SU-DHL-6 (cell line): ENCODE data around the gene CGB3.
"Not testable (repeated sequence)": the region's sequence is repeated elsewhere in the genome, so short reads cannot be mapped to it uniquely, and the experiment has no call there.

Experiments used
- H2AFZ ChIP-seq: fragments of 200-600 bp; sonication (generic); 2 replicates; pipeline ENCODE4 v1.6.1; 2014; ENCODE audit warnings: low read depth, mild to moderate bottlenecking, moderate library complexity, mixed read lengths, antibody characterized with exemption, low read length; ENCODE audit not compliant: severe bottlenecking
- H3F3A ChIP-seq: fragments of 200-600 bp; shearing (Covaris generic); 2 replicates; pipeline ENCODE4 v1.6.0; 2016; ENCODE audit warnings: antibody characterized with exemption, mild to moderate bottlenecking; ENCODE audit not compliant: insufficient read depth
- H3K27ac ChIP-seq: fragments of 200-600 bp; sonication (generic); 2 replicates; pipeline ENCODE4 v1.5.1; 2016; ENCODE audit warnings: low read depth, mild to moderate bottlenecking, low read length, moderate library complexity, mixed read lengths
- H3K27me3 ChIP-seq: fragments of 200-600 bp; sonication (generic), shearing (Covaris generic); 2 replicates; pipeline ENCODE4 v1.6.0; 2014; ENCODE audit warnings: mild to moderate bottlenecking, low read length
- H3K36me3 ChIP-seq: fragments of 200-600 bp; sonication (generic); 2 replicates; pipeline ENCODE4 v1.6.1; 2014; ENCODE audit warnings: mild to moderate bottlenecking, low read length, mixed read lengths
- H3K4me2 ChIP-seq: fragments of 300-600, 200-600 bp; shearing (Covaris generic), sonication (generic); 2 replicates; pipeline ENCODE4 v1.6.0; 2014; ENCODE audit warnings: low read length, low read depth, mild to moderate bottlenecking; ENCODE audit not compliant: poor library complexity, severe bottlenecking
- H3K4me3 ChIP-seq: fragments of 200-600 bp; sonication (generic); 2 replicates; pipeline ENCODE4 v1.5.1; 2014; ENCODE audit warnings: antibody characterized with exemption, low read length, mild to moderate bottlenecking, mixed read lengths; ENCODE audit not compliant: insufficient read depth, poor library complexity, severe bottlenecking
- H3K79me2 ChIP-seq: fragments of 200-600 bp; sonication (generic); 2 replicates; pipeline ENCODE4 v1.6.1; 2014; ENCODE audit warnings: mild to moderate bottlenecking, low read length, moderate library complexity; ENCODE audit not compliant: insufficient read depth
- H3K9ac ChIP-seq: fragments of 200-600 bp; sonication (generic); 2 replicates; pipeline ENCODE4 v1.7.0; 2014; ENCODE audit warnings: mild to moderate bottlenecking, low read length
- H3K9me2 ChIP-seq: fragments of 200-600 bp; sonication (generic); replicated peaks from 2 replicates; pipeline ENCODE4 v1.6.1; 2014; ENCODE audit warnings: low read length; ENCODE audit not compliant: insufficient read depth
- H3K9me3 ChIP-seq: fragments of 200-600 bp; sonication (generic); 2 replicates; pipeline ENCODE4 v1.6.1; 2014; ENCODE audit warnings: low read length, mixed read lengths; ENCODE audit not compliant: insufficient read depth
- H4K20me1 ChIP-seq: fragments of 200-600 bp; sonication (generic); 2 replicates; pipeline ENCODE4 v1.6.1; 2014; ENCODE audit warnings: low read depth, mild to moderate bottlenecking, antibody characterized with exemption, low read length, moderate library complexity, mixed read lengths
- CTCF ChIP-seq: fragments of 200-600 bp; sonication (generic); IDR thresholded peaks from one replicate; pipeline ENCODE4 v1.5.1; 2017; ENCODE audit warnings: antibody characterized with exemption, mild to moderate bottlenecking, low read length, moderate library complexity; ENCODE audit not compliant: insufficient read depth, poor library complexity, severe bottlenecking
- EZH2phosphoT487 ChIP-seq: fragments of 200-600 bp; sonication (generic), shearing (Covaris generic); conservative IDR thresholded peaks from 2 replicates; pipeline ENCODE4 v1.6.1; 2018; ENCODE audit warnings: mild to moderate bottlenecking, antibody characterized with exemption, low read length, moderate library complexity, mixed read lengths

Gene CGB3

GRCh38 chr19:49042177-49042576 lies 18.0 kb upstream of the CGB3 start:
- TF ChIP-seq CTCF (no peak), EZH2phosphoT487 (no peak)
- Histone ChIP-seq H3K9ac (no peak overlapping the region), H2AFZ (no peak overlapping the region), H3K9me2 (no peaks in the 10 kb centered on the region), H3F3A (no peaks in the 10 kb centered on the region), H3K4me3 (no peak overlapping the region), H3K36me3 (no peaks in the 10 kb centered on the region), H3K27ac (no peak overlapping the region), H3K27me3 (no peaks in the 10 kb centered on the region), H3K79me2 (no peaks in the 10 kb centered on the region), H3K9me3 (no peaks in the 10 kb centered on the region), H4K20me1 (no peaks in the 10 kb centered on the region), H3K4me2 (no peak overlapping the region)

- H3F3A ChIP-seq, H3K9ac ChIP-seq, H3K27me3 ChIP-seq, H4K20me1 ChIP-seq, H3K36me3 ChIP-seq, H2AFZ ChIP-seq, H3K79me2 ChIP-seq, H3K4me2 ChIP-seq, H3K27ac ChIP-seq, H3K9me3 ChIP-seq, H3K4me3 ChIP-seq, H3K9me2 ChIP-seq: not testable (repeated sequence)
Observed at GRCh38 chr19:49039736-49040135, 15.6 kb upstream of the CGB3 start.

GRCh38 chr19:49038557-49039276 lies 14.6 kb upstream of the CGB3 start:
- not testable (repeated sequence) for H3K4me3 ChIP-seq, H2AFZ ChIP-seq, H3F3A ChIP-seq, H3K79me2 ChIP-seq, H3K4me2 ChIP-seq, H3K9me3 ChIP-seq, H3K9me2 ChIP-seq, H4K20me1 ChIP-seq, H3K27ac ChIP-seq, H3K9ac ChIP-seq, H3K27me3 ChIP-seq, H3K36me3 ChIP-seq

GRCh38 chr19:49038111-49038510 lies 14.0 kb upstream of the CGB3 start:
- not testable (repeated sequence) for H3K9me3 ChIP-seq, H3K9me2 ChIP-seq, H3K27ac ChIP-seq

GRCh38 chr19:49036815-49037214 lies 12.7 kb upstream of the CGB3 start, which contains the start of gene CGB1:
TSS of gene CGB1 (minus strand) at chr19:49036895. CDS start at chr19:49036711, 184 bp downstream.
- not testable (repeated sequence) for H3K9me3 ChIP-seq, H3K27ac ChIP-seq

More at GRCh38 chr19:49038111-49038510, 14.0 kb upstream of the CGB3 start:
- H2AFZ ChIP-seq, H3K4me3 ChIP-seq, H3F3A ChIP-seq, H3K9ac ChIP-seq, H3K4me2 ChIP-seq, H3K79me2 ChIP-seq, H4K20me1 ChIP-seq, H3K36me3 ChIP-seq, H3K27me3 ChIP-seq: not testable (repeated sequence)

GRCh38 chr19:49031642-49032301 lies 7.6 kb upstream of the CGB3 start, which contains the start of gene CGB2:
TSS of gene CGB2 (plus strand) at chr19:49031890. CDS start at chr19:49032096, 206 bp downstream.
- H4K20me1 ChIP-seq, H3K27ac ChIP-seq, H3K4me3 ChIP-seq, H3K36me3 ChIP-seq, H3K9me3 ChIP-seq, H3F3A ChIP-seq, H2AFZ ChIP-seq, H3K4me2 ChIP-seq, H3K9me2 ChIP-seq, H3K79me2 ChIP-seq, H3K9ac ChIP-seq, H3K27me3 ChIP-seq: not testable (repeated sequence)

More at GRCh38 chr19:49036815-49037214, 12.7 kb upstream of the CGB3 start, which contains the start of gene CGB1:
- not testable (repeated sequence) for H3K79me2 ChIP-seq, H3K9me2 ChIP-seq, H3K4me3 ChIP-seq, H3F3A ChIP-seq, H3K36me3 ChIP-seq, H2AFZ ChIP-seq, H3K4me2 ChIP-seq, H3K9ac ChIP-seq, H3K27me3 ChIP-seq, H4K20me1 ChIP-seq
- TF ChIP-seq CTCF = peak; percentile 23
